Natural killer cell (primary cell): ENCODE measurements around the gene B9D2. TPM values are rescaled to one million over a fixed set of nuclear protein-coding genes. Genes with fewer than 3 reads are reported as not detected.

Experiments used
- ATAC-seq, 3 donors: fragments of 150-1000 bp in 2 of 3; fragments of 200-7000 bp in 1 of 3; cut with Tn5 transposase; 1 replicate in 1 of 3; 2 replicates in 2 of 3; pipeline ENCODE4 v1.10.0; 2021; ENCODE audit warnings: mild to moderate bottlenecking in 2 of 3, moderate library complexity in 2 of 3
- DNase-seq, 2 donors: peaks; one replicate each; pipeline versions ENCODE4 v3.0.0 to v3.0.0-alpha.2; 2013 to 2021; ENCODE audit warnings: mixed read lengths in 1 of 2
- H3K27ac ChIP-seq: one replicate; pipeline ENCODE4 v1.5.1; 2013; ENCODE audit warnings: mild to moderate bottlenecking, low read length
- H3K27me3 ChIP-seq: one replicate; pipeline ENCODE4 v1.6.1; 2013; ENCODE audit warnings: low read length; ENCODE audit not compliant: control insufficient read depth, insufficient read depth
- H3K36me3 ChIP-seq: one replicate; pipeline ENCODE4 v1.6.1; 2013; ENCODE audit warnings: low read length; ENCODE audit not compliant: control insufficient read depth, insufficient read depth
- H3K4me1 ChIP-seq: one replicate; pipeline ENCODE4 v1.6.1; 2013; ENCODE audit warnings: low read length; ENCODE audit not compliant: control insufficient read depth, insufficient read depth
- H3K4me3 ChIP-seq: one replicate; pipeline ENCODE4 v1.5.1; 2013; ENCODE audit warnings: low read length
- H3K9me3 ChIP-seq: one replicate; pipeline ENCODE4 v1.6.1; 2013; ENCODE audit warnings: low read length; ENCODE audit not compliant: control insufficient read depth, insufficient read depth
- H3K27ac Mint-ChIP-seq, 2 donors: one replicate each; pipeline ENCODE4 v1.8.0; 2022; ENCODE audit warnings: mild to moderate bottlenecking in 2 of 2, mixed read lengths in 2 of 2, moderate library complexity in 1 of 2
- H3K27me3 Mint-ChIP-seq, 2 donors: one replicate each; pipeline ENCODE4 v1.8.0; 2022; ENCODE audit warnings: low read depth in 2 of 2, mixed read lengths in 2 of 2
- H3K36me3 Mint-ChIP-seq: one replicate; pipeline ENCODE4 v1.8.0; 2022; ENCODE audit warnings: mixed read lengths
- H3K4me1 Mint-ChIP-seq, 2 donors: one replicate each; pipeline ENCODE4 v1.8.0; 2022; ENCODE audit warnings: mixed read lengths in 2 of 2
- H3K4me3 Mint-ChIP-seq: one replicate; pipeline ENCODE4 v1.8.0; 2022; ENCODE audit warnings: mild to moderate bottlenecking, moderate library complexity, mixed read lengths
- H3K9me3 Mint-ChIP-seq, 2 donors: one replicate each; pipeline ENCODE4 v1.8.0; 2022; ENCODE audit warnings: mixed read lengths in 2 of 2
- CTCF ChIP-seq: fragments of 200-600 bp; IDR thresholded peaks from one replicate; pipeline ENCODE4 v1.8.0; 2022; ENCODE audit warnings: antibody characterized with exemption
- WGBS: methylation state at CpG from one replicate; pipeline ENCODE4 v1.1.7; 2013; ENCODE audit warnings: missing lambda C conversion rate; ENCODE audit not compliant: insufficient coverage; 5-methylcytosine and 5-hydroxymethylcytosine counted together
- intact Hi-C: fragments of 100-400 bp; cut with micrococcal nuclease; formaldehyde crosslinking; loops from one replicate; pipeline ENCODE4 v1.14.2; 2022
- total RNA-seq, 4 donors: library from RNA; stranded (reverse); fragments of 120-200 nt in 1 of 4; gene quantifications; one replicate each; pipeline versions ENCODE4 v1.2.3 to v1.2.4, GENCODE V29; 2013 to 2022

B9D2 gene
- total RNA-seq, 3 donors from 2014 or later (not counting 1 experiment from before 2014, with no cell fraction given) = 18.1 to 22.2 (median 18.7) TPM

DNA sequence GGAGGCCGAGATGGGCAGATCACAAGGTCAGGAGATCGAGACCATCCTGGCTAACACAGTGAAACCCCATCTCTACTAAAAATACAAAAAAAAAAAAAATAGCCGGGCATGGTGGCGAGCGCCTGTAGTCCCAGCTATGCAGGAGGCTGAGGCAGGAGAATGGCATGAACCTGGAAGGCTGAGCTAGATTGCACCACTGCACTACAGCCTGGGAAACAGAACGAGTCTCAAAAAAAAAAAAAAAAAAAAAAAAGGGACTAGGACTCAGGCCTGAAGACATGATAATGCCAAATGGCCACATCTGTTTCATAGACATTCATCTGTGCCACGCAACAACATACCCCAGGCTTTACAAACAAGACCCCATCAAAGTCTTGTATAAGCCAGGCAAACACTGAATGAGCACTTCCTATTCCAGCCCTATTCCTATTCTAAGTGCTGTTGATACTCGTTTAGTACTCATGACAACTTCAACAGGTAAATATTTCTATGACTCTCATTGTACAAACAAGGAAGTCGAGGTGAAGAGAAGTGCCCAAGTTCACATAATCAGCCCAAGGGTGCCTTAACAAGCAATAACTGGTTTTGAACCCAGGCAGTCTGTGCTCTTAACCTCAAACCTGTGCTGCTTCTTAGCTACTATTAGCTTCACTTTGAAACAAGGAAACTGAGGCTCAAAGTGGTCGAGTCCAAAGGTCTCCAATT is 1.7 kb downstream of the B9D2 start:
- peaks cover 24 to 35% of the 10 kb centered on the region in 2 donors for H3K4me1 Mint-ChIP-seq
- no peak for TF ChIP-seq CTCF
- DNase-seq (no peak), ATAC-seq (no peak)
- H3K36me3 Mint-ChIP-seq = no peaks in the 10 kb centered on the region
- WGBS = 93% methylated on average over 7 of the region's 10 CpGs
- Histone ChIP-seq H3K4me3 (no peak overlapping the region), H3K4me1 (peaks cover 32% of the 10 kb centered on the region), H3K36me3 (peaks cover 2% of the 10 kb centered on the region), H3K27ac (no peak overlapping the region), H3K9me3 (no peaks in the 10 kb centered on the region), H3K27me3 (no peaks in the 10 kb centered on the region)
- no peaks in the 10 kb centered on the region for H3K27me3 Mint-ChIP-seq
- peak overlapping the region; percentile 17 for H3K4me3 Mint-ChIP-seq
- no peaks in the 10 kb centered on the region for H3K9me3 Mint-ChIP-seq
- H3K27ac Mint-ChIP-seq = peak overlapping the region; percentile 98
- intact Hi-C loops = no loop called here

DNA sequence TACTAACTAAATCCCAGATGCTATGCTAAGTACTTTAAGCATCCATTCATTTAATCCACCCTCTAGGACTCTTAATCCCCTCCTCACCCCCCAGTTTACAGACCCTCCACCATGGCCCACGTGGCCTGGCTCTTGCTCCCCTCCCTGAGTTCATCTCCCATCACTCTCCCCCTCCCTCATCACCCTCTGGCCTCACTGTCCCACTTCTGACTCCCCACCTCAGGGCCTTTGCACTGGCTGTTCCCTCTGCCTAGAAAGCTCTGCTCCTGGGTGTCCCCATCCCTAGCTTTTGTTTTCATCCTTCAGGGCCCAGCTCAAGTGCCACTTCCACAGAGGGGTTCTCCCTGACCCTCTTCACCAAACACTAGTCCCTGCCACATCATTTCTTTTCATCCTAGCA is 4.2 kb downstream of the B9D2 start:
- Histone ChIP-seq H3K9me3 (no peaks in the 10 kb centered on the region), H3K27ac (no peak overlapping the region), H3K27me3 (no peaks in the 10 kb centered on the region), H3K4me1 (peaks cover 49% of the 10 kb centered on the region), H3K36me3 (peaks cover 2% of the 10 kb centered on the region), H3K4me3 (no peak overlapping the region)
- no peaks in the 10 kb centered on the region for H3K27me3 Mint-ChIP-seq
- no peak for TF ChIP-seq CTCF
- 93% methylated on average over 1 of the region's 1 CpG for WGBS
- H3K27ac Mint-ChIP-seq = no peak overlapping the region
- ATAC-seq (no peak), DNase-seq (no peak)
- intact Hi-C loops = no loop called here
- no peak overlapping the region for H3K4me3 Mint-ChIP-seq
- no peaks in the 10 kb centered on the region for H3K9me3 Mint-ChIP-seq
- peaks cover 45 to 52% of the 10 kb centered on the region in 2 donors for H3K4me1 Mint-ChIP-seq
- no peaks in the 10 kb centered on the region for H3K36me3 Mint-ChIP-seq

DNA sequence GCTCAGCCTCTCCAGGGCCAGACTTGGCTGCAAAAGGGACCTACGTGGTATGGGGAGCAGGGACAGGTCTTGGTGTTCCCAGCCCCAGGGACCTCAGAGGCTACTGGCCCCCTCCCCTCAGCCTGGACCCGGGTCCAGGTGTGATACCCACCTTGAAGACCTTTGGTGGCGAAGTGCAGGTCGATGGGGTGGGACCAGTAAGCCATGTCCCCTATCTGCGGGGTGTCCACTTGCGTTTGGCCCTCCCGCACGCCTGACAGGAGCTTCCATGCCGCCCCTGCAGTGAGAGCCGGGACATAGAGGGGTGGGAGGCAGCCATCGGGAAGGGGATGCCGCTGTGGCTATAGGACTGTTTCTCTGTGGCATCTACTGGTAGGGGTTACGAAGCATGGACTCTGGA is 6.2 kb downstream of the B9D2 start:
- Histone ChIP-seq H3K9me3 (no peaks in the 10 kb centered on the region), H3K27me3 (no peaks in the 10 kb centered on the region), H3K4me3 (no peak overlapping the region), H3K4me1 (peaks cover 43% of the 10 kb centered on the region), H3K36me3 (peaks cover 2% of the 10 kb centered on the region), H3K27ac (no peak overlapping the region)
- no peaks in the 10 kb centered on the region for H3K36me3 Mint-ChIP-seq
- no peaks in the 10 kb centered on the region for H3K27me3 Mint-ChIP-seq
- no peaks in the 10 kb centered on the region for H3K9me3 Mint-ChIP-seq
- peak overlapping the region; percentile 77 to 96 for H3K27ac Mint-ChIP-seq
- H3K4me1 Mint-ChIP-seq = peaks cover 34 to 41% of the 10 kb centered on the region in 2 donors
- no peak overlapping the region for H3K4me3 Mint-ChIP-seq
- intact Hi-C loops = no loop called here
- DNase-seq (no peak), ATAC-seq (no peak)
- 94% methylated on average over 13 of the region's 13 CpGs for WGBS
- no peak for TF ChIP-seq CTCF
